Neural cell (in vitro differentiated cells): ENCODE measurements around the gene ERICH4. TPM values are rescaled to one million over a fixed set of nuclear protein-coding genes. Genes with fewer than 3 reads are reported as not detected.

Experiments used
- H2AFZ ChIP-seq: fragments of 200-600, 300-800 bp; sonication (generic), shearing (Covaris generic); 2 replicates; pipeline ENCODE4 v1.6.0; 2014; ENCODE audit warnings: low read depth, mild to moderate bottlenecking, antibody characterized with exemption, low read length, moderate library complexity
- H3F3A ChIP-seq: fragments of 200-600 bp; shearing (Covaris generic); 2 replicates; pipeline ENCODE4 v1.6.1; 2016; ENCODE audit warnings: mild to moderate bottlenecking, moderate library complexity, mixed read lengths, antibody characterized with exemption, low read length; ENCODE audit not compliant: insufficient read depth, poor library complexity, severe bottlenecking
- H3K27ac ChIP-seq: fragments of 200-600, 300-800 bp; sonication (generic), shearing (Covaris generic); 2 replicates; pipeline ENCODE4 v1.5.1; 2014; ENCODE audit warnings: mild to moderate bottlenecking, low read length, moderate library complexity
- H3K27me3 ChIP-seq: fragments of 300-800, 200-600 bp; sonication (generic), shearing (Covaris generic); 2 replicates; pipeline ENCODE4 v1.6.0; 2014; ENCODE audit warnings: mild to moderate bottlenecking, low read depth, low read length, moderate library complexity; ENCODE audit not compliant: insufficient read depth
- H3K36me3 ChIP-seq: fragments of 300-800, 200-600 bp; sonication (generic), shearing (Covaris generic); 2 replicates; pipeline ENCODE4 v1.5.1; 2014; ENCODE audit warnings: mild to moderate bottlenecking, antibody characterized with exemption, low read length, moderate library complexity; ENCODE audit not compliant: insufficient read depth
- H3K4me2 ChIP-seq: fragments of 300-800, 200-600 bp; sonication (generic), shearing (Covaris generic); 2 replicates; pipeline ENCODE4 v1.6.0; 2014; ENCODE audit warnings: mild to moderate bottlenecking, low read length
- H3K4me3 ChIP-seq: fragments of 300-800, 200-600 bp; sonication (generic), shearing (Covaris generic); 2 replicates; pipeline ENCODE4 v1.5.1; 2014; ENCODE audit warnings: mild to moderate bottlenecking, low read length, moderate library complexity
- H3K79me2 ChIP-seq: fragments of 200-600 bp; shearing (Covaris generic); replicated peaks from 2 replicates; pipeline ENCODE4 v1.6.0; 2014; ENCODE audit warnings: mild to moderate bottlenecking, low read length, moderate library complexity; ENCODE audit not compliant: insufficient read depth
- H3K9ac ChIP-seq: fragments of 300-800, 200-600 bp; sonication (generic), shearing (Covaris generic); 2 replicates; pipeline ENCODE4 v1.6.1; 2016; ENCODE audit warnings: mild to moderate bottlenecking, low read length, mixed read lengths
- H3K9me2 ChIP-seq: fragments of 200-600 bp; shearing (Covaris generic); 2 replicates; pipeline ENCODE4 v1.6.1; 2016; ENCODE audit warnings: mild to moderate bottlenecking, low read length, mixed read lengths; ENCODE audit not compliant: insufficient read depth
- H3K9me3 ChIP-seq: fragments of 200-600, 300-800 bp; sonication (generic), shearing (Covaris generic); 2 replicates; pipeline ENCODE4 v1.6.1; 2016; ENCODE audit warnings: mild to moderate bottlenecking, mixed run types, low read length, moderate library complexity, mixed read lengths
- H4K20me1 ChIP-seq: fragments of 200-600 bp; shearing (Covaris generic); 2 replicates; pipeline ENCODE4 v1.6.1; 2016; ENCODE audit warnings: mild to moderate bottlenecking, mixed run types; ENCODE audit not compliant: insufficient read depth
- EP300 ChIP-seq: fragments of 450-650 bp; conservative IDR thresholded peaks from 2 replicates; pipeline ENCODE4 v1.6.1; 2014; ENCODE audit warnings: antibody characterized with exemption, mild to moderate bottlenecking, moderate library complexity; ENCODE audit not compliant: poor library complexity, severe bottlenecking
- EZH2 ChIP-seq: fragments of 200-600, 300-800 bp; shearing (Covaris generic), sonication (generic); IDR thresholded peaks from 2 replicates; pipeline ENCODE4 v1.6.1; 2014; ENCODE audit warnings: antibody characterized with exemption, low read length, borderline replicate concordance, mild to moderate bottlenecking; ENCODE audit not compliant: insufficient read depth, poor library complexity, severe bottlenecking
- MXI1 ChIP-seq: fragments of 450-650 bp; conservative IDR thresholded peaks from 2 replicates; pipeline ENCODE4 v1.6.1; 2014; ENCODE audit warnings: antibody characterized with exemption, mild to moderate bottlenecking; ENCODE audit not compliant: poor library complexity, severe bottlenecking
- POLR2AphosphoS5 ChIP-seq: IDR thresholded peaks from 2 replicates; pipeline ENCODE4 v1.6.1; 2012
- RAD21 ChIP-seq: fragments of 450-650 bp; conservative IDR thresholded peaks from 2 replicates; pipeline ENCODE4 v1.6.1; 2014; ENCODE audit warnings: antibody characterized with exemption, mild to moderate bottlenecking, moderate library complexity
- SMC3 ChIP-seq: fragments of 450-650 bp; conservative IDR thresholded peaks from 2 replicates; pipeline ENCODE4 v1.6.1; 2014; ENCODE audit warnings: antibody characterized with exemption, mild to moderate bottlenecking, moderate library complexity; ENCODE audit not compliant: poor library complexity
- TAF1 ChIP-seq: IDR thresholded peaks from 2 replicates; pipeline ENCODE4 v1.6.1; 2012; ENCODE audit warnings: low read depth
- polyA plus RNA-seq: library from polyadenylated mRNA; depleted of rRNA; stranded (reverse); fragments of >200 nt; gene quantifications from 2 replicates; pipeline ENCODE4 v1.2.3, GENCODE V29; 2014
- TF ChIP-seq, protein P1 (sequence below): fragments of 450-650 bp; IDR thresholded peaks from 2 replicates; pipeline ENCODE4 v1.5.1; 2014; ENCODE audit warnings: antibody characterized with exemption, mild to moderate bottlenecking, moderate library complexity; ENCODE audit not compliant: poor library complexity, severe bottlenecking
- TF ChIP-seq, protein P2 (sequence below): IDR thresholded peaks from 2 replicates; pipeline ENCODE4 v1.6.1; 2012; ENCODE audit warnings: borderline replicate concordance

ERICH4 gene
- polyA plus RNA-seq, 1 donor from 2014 or later: not detected

DNA sequence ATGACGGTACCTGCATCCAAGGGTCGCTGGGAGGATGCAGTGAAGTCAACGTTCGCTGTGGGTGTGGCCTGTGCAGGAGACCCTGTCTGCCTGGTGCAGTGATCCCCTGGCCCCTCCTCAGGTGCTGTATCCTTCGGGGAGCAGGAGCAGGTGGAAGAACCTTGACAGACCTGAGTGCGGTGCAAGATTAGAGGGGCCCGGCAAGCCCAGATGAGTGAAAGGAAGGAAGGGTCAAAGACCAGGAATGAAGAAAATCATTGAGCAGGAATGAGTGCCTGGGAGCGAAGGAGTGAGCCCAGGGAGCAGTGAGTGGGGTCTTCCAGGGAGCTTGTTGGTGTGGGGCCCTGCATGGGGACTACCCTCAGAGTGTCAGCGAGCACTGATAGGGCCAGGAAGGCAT, 28.5 kb upstream of the ERICH4 start:
- no peaks in the 10 kb centered on the region for H3K9me2 ChIP-seq
- H3K36me3 ChIP-seq: no peaks in the 10 kb centered on the region
- no peaks in the 10 kb centered on the region for H3F3A ChIP-seq
- H3K27ac ChIP-seq: no peak overlapping the region
- H4K20me1 ChIP-seq: no peaks in the 10 kb centered on the region
- TF ChIP-seq, protein P1, sequence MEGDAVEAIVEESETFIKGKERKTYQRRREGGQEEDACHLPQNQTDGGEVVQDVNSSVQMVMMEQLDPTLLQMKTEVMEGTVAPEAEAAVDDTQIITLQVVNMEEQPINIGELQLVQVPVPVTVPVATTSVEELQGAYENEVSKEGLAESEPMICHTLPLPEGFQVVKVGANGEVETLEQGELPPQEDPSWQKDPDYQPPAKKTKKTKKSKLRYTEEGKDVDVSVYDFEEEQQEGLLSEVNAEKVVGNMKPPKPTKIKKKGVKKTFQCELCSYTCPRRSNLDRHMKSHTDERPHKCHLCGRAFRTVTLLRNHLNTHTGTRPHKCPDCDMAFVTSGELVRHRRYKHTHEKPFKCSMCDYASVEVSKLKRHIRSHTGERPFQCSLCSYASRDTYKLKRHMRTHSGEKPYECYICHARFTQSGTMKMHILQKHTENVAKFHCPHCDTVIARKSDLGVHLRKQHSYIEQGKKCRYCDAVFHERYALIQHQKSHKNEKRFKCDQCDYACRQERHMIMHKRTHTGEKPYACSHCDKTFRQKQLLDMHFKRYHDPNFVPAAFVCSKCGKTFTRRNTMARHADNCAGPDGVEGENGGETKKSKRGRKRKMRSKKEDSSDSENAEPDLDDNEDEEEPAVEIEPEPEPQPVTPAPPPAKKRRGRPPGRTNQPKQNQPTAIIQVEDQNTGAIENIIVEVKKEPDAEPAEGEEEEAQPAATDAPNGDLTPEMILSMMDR: no peak
- H2AFZ ChIP-seq: no peak overlapping the region
- no peaks in the 10 kb centered on the region for H3K27me3 ChIP-seq
- no peaks in the 10 kb centered on the region for H3K79me2 ChIP-seq
- no peak overlapping the region for H3K4me2 ChIP-seq
- H3K9ac ChIP-seq: no peak overlapping the region
- no peaks in the 10 kb centered on the region for H3K9me3 ChIP-seq
- no peak overlapping the region for H3K4me3 ChIP-seq

DNA sequence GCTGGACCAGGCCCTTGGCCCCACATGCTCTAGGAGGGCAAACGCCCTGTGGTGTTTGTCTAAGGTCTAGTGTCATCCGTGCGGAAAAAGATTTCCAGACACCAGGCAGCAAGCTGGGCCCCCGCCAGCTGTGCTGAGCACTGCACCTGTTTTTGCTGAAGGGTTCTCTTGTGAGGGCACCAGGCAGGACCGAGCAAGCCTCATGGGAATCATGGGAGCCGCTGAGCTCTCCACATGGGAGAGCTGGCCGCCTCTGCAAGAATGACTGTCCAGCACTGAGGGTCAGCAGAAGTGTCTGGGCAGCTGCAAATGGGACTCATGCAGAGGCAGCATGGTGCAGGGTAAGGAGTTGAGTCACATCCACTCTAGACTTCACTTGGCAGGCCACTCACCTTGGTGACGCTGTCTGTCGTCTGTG, 27.8 kb upstream of the ERICH4 start:
- Histone ChIP-seq H3K9me3 (no peaks in the 10 kb centered on the region), H3K4me2 (no peak overlapping the region), H3K36me3 (peaks cover 3% of the 10 kb centered on the region), H3K4me3 (no peak overlapping the region), H3F3A (no peaks in the 10 kb centered on the region), H3K9ac (no peak overlapping the region), H4K20me1 (no peaks in the 10 kb centered on the region), H3K27ac (no peak overlapping the region), H3K9me2 (no peaks in the 10 kb centered on the region), H3K79me2 (no peaks in the 10 kb centered on the region), H3K27me3 (no peaks in the 10 kb centered on the region), H2AFZ (no peak overlapping the region)
- TF ChIP-seq TAF1: no peak
- TF ChIP-seq, protein P2, sequence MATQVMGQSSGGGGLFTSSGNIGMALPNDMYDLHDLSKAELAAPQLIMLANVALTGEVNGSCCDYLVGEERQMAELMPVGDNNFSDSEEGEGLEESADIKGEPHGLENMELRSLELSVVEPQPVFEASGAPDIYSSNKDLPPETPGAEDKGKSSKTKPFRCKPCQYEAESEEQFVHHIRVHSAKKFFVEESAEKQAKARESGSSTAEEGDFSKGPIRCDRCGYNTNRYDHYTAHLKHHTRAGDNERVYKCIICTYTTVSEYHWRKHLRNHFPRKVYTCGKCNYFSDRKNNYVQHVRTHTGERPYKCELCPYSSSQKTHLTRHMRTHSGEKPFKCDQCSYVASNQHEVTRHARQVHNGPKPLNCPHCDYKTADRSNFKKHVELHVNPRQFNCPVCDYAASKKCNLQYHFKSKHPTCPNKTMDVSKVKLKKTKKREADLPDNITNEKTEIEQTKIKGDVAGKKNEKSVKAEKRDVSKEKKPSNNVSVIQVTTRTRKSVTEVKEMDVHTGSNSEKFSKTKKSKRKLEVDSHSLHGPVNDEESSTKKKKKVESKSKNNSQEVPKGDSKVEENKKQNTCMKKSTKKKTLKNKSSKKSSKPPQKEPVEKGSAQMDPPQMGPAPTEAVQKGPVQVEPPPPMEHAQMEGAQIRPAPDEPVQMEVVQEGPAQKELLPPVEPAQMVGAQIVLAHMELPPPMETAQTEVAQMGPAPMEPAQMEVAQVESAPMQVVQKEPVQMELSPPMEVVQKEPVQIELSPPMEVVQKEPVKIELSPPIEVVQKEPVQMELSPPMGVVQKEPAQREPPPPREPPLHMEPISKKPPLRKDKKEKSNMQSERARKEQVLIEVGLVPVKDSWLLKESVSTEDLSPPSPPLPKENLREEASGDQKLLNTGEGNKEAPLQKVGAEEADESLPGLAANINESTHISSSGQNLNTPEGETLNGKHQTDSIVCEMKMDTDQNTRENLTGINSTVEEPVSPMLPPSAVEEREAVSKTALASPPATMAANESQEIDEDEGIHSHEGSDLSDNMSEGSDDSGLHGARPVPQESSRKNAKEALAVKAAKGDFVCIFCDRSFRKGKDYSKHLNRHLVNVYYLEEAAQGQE: no peak
- TF ChIP-seq, protein P1: no peak
- TF ChIP-seq EP300: no peak
- no peak for TF ChIP-seq RAD21
- TF ChIP-seq POLR2AphosphoS5: no peak
- TF ChIP-seq SMC3: no peak
- TF ChIP-seq EZH2: no peak
- TF ChIP-seq MXI1: no peak
